OCI-LY7 (cell line): ENCODE results near the gene GALNT1. TPM values are rescaled to one million over a fixed set of nuclear protein-coding genes. Genes with fewer than 3 reads are reported as not detected.
"Not testable (repeated sequence)": the region's sequence is repeated elsewhere in the genome, so short reads cannot be mapped to it uniquely, and the experiment has no call there.

Experiments used
- BruUV-seq: library from RNA; stranded (reverse); fragments of 400-500 nt; replicated peaks from 2 replicates; lab custom pipeline; 2021; lab: Mats Ljungman, UMichigan
- CTCF ChIA-PET: fragments of 300-600 bp; sonication (Branson Sonifier 250); formaldehyde crosslinking; loops from one replicate; lab custom pipeline; 2022; ENCODE audit warnings: antibody characterized with exemption; ENCODE audit not compliant: unreplicated experiment; lab: Charles Lee
- POLR2A ChIA-PET: fragments of 300-600 bp; sonication (Branson Sonifier 250); formaldehyde crosslinking; loops from one replicate; lab custom pipeline; 2022; ENCODE audit warnings: antibody characterized with exemption; lab: Charles Lee
- DNase-seq: peaks from one replicate; pipeline ENCODE4 v3.0.0-alpha.2; 2015; ENCODE audit warnings: low spot score
- H2AFZ ChIP-seq: fragments of 200-600 bp; sonication (generic), shearing (Covaris generic); 2 replicates; pipeline ENCODE4 v1.6.1; 2014; ENCODE audit warnings: mild to moderate bottlenecking, antibody characterized with exemption, low read length, moderate library complexity
- H3K27ac ChIP-seq: fragments of 200-600 bp; sonication (generic); 2 replicates; pipeline ENCODE4 v1.5.1; 2014; ENCODE audit warnings: mixed run types, low read depth, mild to moderate bottlenecking, moderate library complexity, low read length, inconsistent platforms; ENCODE audit not compliant: poor library complexity, severe bottlenecking
- H3K36me3 ChIP-seq: fragments of 200-600 bp; sonication (generic); 2 replicates; pipeline ENCODE4 v1.6.1; 2014; ENCODE audit warnings: mild to moderate bottlenecking, antibody characterized with exemption, low read length, moderate library complexity, mixed read lengths; ENCODE audit not compliant: insufficient read depth
- H3K4me1 ChIP-seq: fragments of 200-600 bp; sonication (generic); 2 replicates; pipeline ENCODE4 v1.5.1; 2014; ENCODE audit warnings: mild to moderate bottlenecking, low read length; ENCODE audit not compliant: insufficient read depth, poor library complexity, severe bottlenecking
- H3K4me2 ChIP-seq: fragments of 200-600 bp; sonication (generic); 2 replicates; pipeline ENCODE4 v1.6.1; 2014; ENCODE audit warnings: mild to moderate bottlenecking, low read length
- H3K4me3 ChIP-seq: fragments of 200-600 bp; sonication (generic); 2 replicates; pipeline ENCODE4 v1.5.1; 2014; ENCODE audit warnings: mild to moderate bottlenecking, low read depth, low read length; ENCODE audit not compliant: poor library complexity, severe bottlenecking
- H3K79me2 ChIP-seq: fragments of 200-600 bp; sonication (generic); 2 replicates; pipeline ENCODE4 v1.6.1; 2016; ENCODE audit warnings: low read depth, mild to moderate bottlenecking, low read length, moderate library complexity, mixed read lengths; ENCODE audit not compliant: insufficient read depth
- H3K9me2 ChIP-seq: fragments of 200-600 bp; sonication (generic); 2 replicates; pipeline ENCODE4 v1.6.1; 2016; ENCODE audit warnings: mild to moderate bottlenecking, low read length, mixed read lengths; ENCODE audit not compliant: insufficient read depth
- H3K9me3 ChIP-seq: fragments of 200-600 bp; sonication (generic); 2 replicates; pipeline ENCODE4 v1.6.1; 2014; ENCODE audit warnings: mild to moderate bottlenecking, mixed run types, low read length, mixed read lengths
- H4K20me1 ChIP-seq: fragments of 200-600 bp; sonication (generic); 2 replicates; pipeline ENCODE4 v1.6.1; 2014; ENCODE audit warnings: mild to moderate bottlenecking, antibody characterized with exemption, low read length, moderate library complexity, mixed read lengths; ENCODE audit not compliant: insufficient read depth
- CTCF ChIP-seq: fragments of 200-600 bp; sonication (generic); conservative IDR thresholded peaks from 2 replicates; pipeline ENCODE4 v1.5.1; 2014; ENCODE audit warnings: mild to moderate bottlenecking, antibody characterized with exemption, low read length, moderate library complexity, mixed read lengths
- EZH2phosphoT487 ChIP-seq: fragments of 200-600 bp; sonication (generic); IDR thresholded peaks from 2 replicates; pipeline ENCODE4 v1.6.1; 2018; ENCODE audit warnings: low read depth, borderline replicate concordance, mild to moderate bottlenecking, mixed run types, antibody characterized with exemption, low read length, moderate library complexity, mixed read lengths
- intact Hi-C: fragments of 100-400 bp; cut with micrococcal nuclease; formaldehyde crosslinking; loops from one replicate; pipeline ENCODE4 v1.10.0; 2022; ENCODE audit not compliant: unreplicated experiment
- total RNA-seq, 2 experiments: library from RNA; depleted of rRNA in 1 of 2; stranded (reverse); fragments of >200 nt in 1 of 2; shearing (Covaris generic) in 1 of 2; gene quantifications; 2 replicates each; pipeline ENCODE4 v1.2.3, GENCODE V29; 2014 to 2022

The GALNT1 gene
- total RNA-seq, 2 experiments from 2014 or later = 22.0 to 37.2 TPM

GRCh38 chr18:35571138-35571537 lies 10.4 kb upstream of the GALNT1 start:
- Histone ChIP-seq H3K27ac (no peak overlapping the region), H3K9me2 (no peaks in the 10 kb centered on the region), H3K36me3 (no peaks in the 10 kb centered on the region), H3K9me3 (no peaks in the 10 kb centered on the region), H3K4me3 (no peak overlapping the region), H3K79me2 (no peaks in the 10 kb centered on the region), H2AFZ (no peak overlapping the region), H4K20me1 (no peaks in the 10 kb centered on the region), H3K4me1 (no peaks in the 10 kb centered on the region), H3K4me2 (no peak overlapping the region)
- CTCF ChIA-PET = no interaction called here
- no peak for DNase-seq
- intact Hi-C loops = no loop called here
- BruUV-seq = no TSS peak
- TF ChIP-seq EZH2phosphoT487 (no peak), CTCF (no peak)
- POLR2A ChIA-PET = interaction anchor here (0.6 kb wide), 1 partner anchor 72 kb away, joined by 3 read pairs; no protein-coding TSS in a partner anchor

GRCh38 chr18:35572644-35573043 lies 8.9 kb upstream of the GALNT1 start:
- no peak for TF ChIP-seq CTCF
- no peak for TF ChIP-seq EZH2phosphoT487
- BruUV-seq = no TSS peak
- intact Hi-C loops = no loop called here
- Histone ChIP-seq H3K27ac (no peak overlapping the region), H3K79me2 (no peaks in the 10 kb centered on the region), H3K4me3 (no peak overlapping the region), H3K36me3 (no peaks in the 10 kb centered on the region), H3K9me2 (no peaks in the 10 kb centered on the region), H3K4me2 (no peak overlapping the region), H3K9me3 (no peaks in the 10 kb centered on the region), H3K4me1 (no peaks in the 10 kb centered on the region), H4K20me1 (no peaks in the 10 kb centered on the region), H2AFZ (no peak overlapping the region)
- ChIA-PET POLR2A (no interaction called here), CTCF (no interaction called here)
- no peak for DNase-seq

- BruUV-seq = no TSS peak
- no peaks in the 10 kb centered on the region for H3K9me2 ChIP-seq
- intact Hi-C loops = no loop called here
- H3K36me3 ChIP-seq = no peaks in the 10 kb centered on the region
- no peaks in the 10 kb centered on the region for H3K4me1 ChIP-seq
- H3K9me3 ChIP-seq = no peaks in the 10 kb centered on the region
- no peak overlapping the region for H3K4me2 ChIP-seq
- no peak for DNase-seq
- POLR2A ChIA-PET = no interaction called here
- no peaks in the 10 kb centered on the region for H4K20me1 ChIP-seq
- H3K79me2 ChIP-seq = no peaks in the 10 kb centered on the region
- no peak overlapping the region for H3K4me3 ChIP-seq
- CTCF ChIA-PET = no interaction called here
- no peak overlapping the region for H3K27ac ChIP-seq
- TF ChIP-seq CTCF (no peak), EZH2phosphoT487 (no peak)
- H2AFZ ChIP-seq = no peak overlapping the region
Measured at GRCh38 chr18:35573531-35573930, 8.0 kb upstream of the GALNT1 start.

- H3K9me3 ChIP-seq, BruUV-seq, H3K79me2 ChIP-seq, H4K20me1 ChIP-seq, H3K9me2 ChIP-seq, H3K36me3 ChIP-seq, CTCF ChIA-PET, H3K4me3 ChIP-seq, H2AFZ ChIP-seq, POLR2A ChIA-PET, intact Hi-C loops, DNase-seq, H3K27ac ChIP-seq, H3K4me1 ChIP-seq, H3K4me2 ChIP-seq: not testable (repeated sequence)
Measured at GRCh38 chr18:35576240-35576845, 5.2 kb upstream of the GALNT1 start.
